GM19455 (cell line): ENCODE data around the gene NUTM2G.
"Not testable (repeated sequence)": the region's sequence is repeated elsewhere in the genome, so short reads cannot be mapped to it uniquely, and the experiment has no call there.

Source experiments
- ATAC-seq: cut with Tn5 transposase; IDR thresholded peaks from one replicate; pipeline ENCODE4 v1.9.1; 2021; ENCODE audit not compliant: unreplicated experiment

Gene NUTM2G

DNA sequence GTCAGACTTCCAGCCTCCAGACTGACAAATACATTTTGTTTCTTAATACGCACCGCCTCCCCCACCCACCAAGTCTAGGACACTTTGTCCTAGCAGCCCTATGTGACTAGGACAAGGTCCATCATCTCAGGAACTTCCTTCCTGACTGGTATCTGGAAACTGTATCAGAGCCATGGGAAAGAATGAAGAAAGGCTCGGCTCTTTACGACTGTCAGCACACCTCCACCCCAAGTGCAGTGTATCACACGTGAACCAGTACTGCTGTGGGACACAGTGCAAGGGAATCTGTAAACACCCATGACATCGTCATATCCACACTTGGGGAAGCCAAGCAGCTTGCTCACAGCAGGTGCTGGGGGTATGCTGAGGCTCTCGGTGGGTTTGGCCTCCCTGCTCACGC is 13.0 kb downstream of the NUTM2G start:
- not testable (repeated sequence) for ATAC-seq

DNA sequence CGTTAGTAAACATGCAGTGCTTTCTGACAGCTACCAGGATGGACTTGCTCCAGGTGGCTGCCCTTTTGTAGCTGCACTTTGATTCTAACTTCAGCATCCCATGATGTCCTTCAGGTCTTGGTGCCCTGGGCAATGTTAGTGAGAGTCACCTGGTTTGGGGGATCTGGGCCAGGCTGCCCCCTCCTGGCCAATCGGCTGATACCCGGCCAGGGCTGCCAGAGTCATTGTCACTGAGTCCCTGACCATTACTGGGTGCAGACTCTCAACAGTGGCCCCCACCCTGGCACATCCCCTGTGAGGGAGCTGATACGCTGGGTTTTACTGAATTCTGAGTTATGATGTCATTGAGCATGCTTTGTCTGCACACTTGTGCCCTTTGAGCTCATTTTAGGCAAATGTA is 13.5 kb downstream of the NUTM2G start:
- ATAC-seq = not testable (repeated sequence)

- ATAC-seq = not testable (repeated sequence)
Observed at GRCh38 chr9:96949346-96949745, 20.7 kb downstream of the NUTM2G start.

DNA sequence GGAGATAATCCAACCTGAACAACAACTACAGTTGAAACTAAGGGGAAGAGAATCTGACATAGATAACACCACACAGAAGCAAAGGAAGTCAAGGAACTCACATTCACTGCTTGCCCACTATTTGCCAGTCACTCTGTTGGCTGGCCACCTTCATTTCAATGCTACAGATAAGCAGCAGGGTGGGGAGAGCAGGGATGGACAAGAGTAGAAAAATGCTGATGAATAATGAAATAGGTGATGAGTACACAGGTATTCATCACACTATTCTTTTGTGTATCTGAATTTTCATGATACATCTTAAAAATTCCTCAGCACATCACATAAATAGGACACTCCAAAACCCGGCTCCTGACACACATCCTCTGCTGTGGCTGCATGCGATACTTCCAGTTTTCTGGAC is 21.9 kb downstream of the NUTM2G start:
- ATAC-seq = not testable (repeated sequence)

DNA sequence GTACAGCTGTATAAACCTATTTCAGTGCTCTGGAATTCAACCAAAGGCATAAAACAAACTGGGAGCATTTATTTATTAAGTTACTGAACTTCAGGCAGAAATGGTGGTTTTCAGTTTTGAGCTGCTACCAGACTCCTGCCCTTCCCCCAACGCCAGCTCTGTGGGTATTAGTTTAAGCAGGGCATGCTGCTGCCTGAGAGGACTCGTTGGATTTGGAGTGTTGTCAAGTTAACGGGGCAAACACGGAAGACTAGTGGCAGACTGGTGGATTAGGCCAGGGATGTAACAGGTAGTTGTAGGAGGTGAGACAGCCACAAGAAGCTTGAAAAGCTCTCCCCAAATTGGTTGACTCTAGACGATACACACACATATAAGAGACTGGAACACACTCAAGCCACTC is 38.9 kb downstream of the NUTM2G start:
- ATAC-seq = not testable (repeated sequence)

- not testable (repeated sequence) for ATAC-seq
Observed at GRCh38 chr9:96972552-96972951, 43.9 kb downstream of the NUTM2G start.

DNA sequence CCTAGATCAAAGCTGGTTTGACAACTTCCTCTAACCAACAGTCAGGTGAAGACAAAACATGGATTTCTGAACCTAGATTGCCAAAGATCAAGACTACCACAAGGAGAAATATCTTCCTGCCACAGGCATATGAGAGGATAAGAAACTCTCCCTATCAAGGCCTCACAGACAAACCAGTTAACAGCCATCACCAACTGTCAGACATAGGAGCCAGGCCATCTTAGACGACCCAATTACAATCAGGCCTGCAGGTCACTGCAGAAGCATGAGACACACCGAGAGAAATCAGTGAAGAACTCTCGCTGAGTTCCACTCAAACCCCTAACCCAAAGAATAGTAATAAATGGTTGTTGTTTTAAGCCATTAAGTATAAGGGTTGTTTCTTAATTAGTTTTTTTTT is 45.4 kb downstream of the NUTM2G start:
- ATAC-seq = not testable (repeated sequence)

GRCh38 chr9:96983496-96984122 is 55.0 kb downstream of the NUTM2G start:
- not testable (repeated sequence) for ATAC-seq

GRCh38 chr9:96984139-96984538 is 55.5 kb downstream of the NUTM2G start:
- not testable (repeated sequence) for ATAC-seq

DNA sequence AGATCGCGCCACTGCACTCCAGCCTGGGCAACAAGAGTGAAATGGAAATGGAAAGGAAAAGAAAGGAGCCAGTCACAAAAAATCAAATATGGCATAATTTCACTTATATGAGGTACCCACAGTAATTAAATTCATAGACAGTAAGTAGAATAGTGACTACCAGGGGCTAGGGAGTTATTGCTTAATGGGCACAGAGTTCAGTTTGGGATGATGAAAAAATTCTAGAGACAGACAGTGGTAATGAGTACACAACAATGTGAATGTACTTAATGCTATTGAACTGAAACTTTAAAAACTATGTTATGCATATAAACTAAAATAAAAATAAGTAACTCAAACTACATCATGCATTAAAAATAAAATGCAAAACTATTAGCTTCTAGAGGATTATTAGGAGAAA is 56.2 kb downstream of the NUTM2G start:
- ATAC-seq = not testable (repeated sequence)
